K562 (cell line): ENCODE data around the gene BCKDHB. TPM values are rescaled to one million over a fixed set of nuclear protein-coding genes. Genes with fewer than 3 reads are reported as not detected.

Experiments used
- ATAC-seq: fragments of 200-7000 bp; cut with Tn5 transposase; 3 replicates; pipeline ENCODE4 v1.9.1; 2020; ENCODE audit warnings: moderate library complexity
- BruUV-seq: library from RNA; stranded (reverse); fragments of 400-500 nt; replicated peaks from 2 replicates; lab custom pipeline; 2021; lab: Mats Ljungman, UMichigan
- CTCF ChIA-PET: fragments of 300-600 bp; formaldehyde crosslinking; extraction: SDS; loops from one replicate; lab custom pipeline; 2021; ENCODE audit warnings: low intra/inter-chr PET ratio; lab: Yijun Ruan, JAX
- POLR2A ChIA-PET: fragments of 300-600, 350-650 bp; sonication (Branson Sonifier 250); formaldehyde crosslinking; extraction: SDS; loops from one replicate; lab custom pipeline; 2021; ENCODE audit warnings: antibody characterized with exemption, inconsistent platforms; lab: Yijun Ruan, JAX
- DNase-seq, 4 experiments: peaks; one replicate each; pipeline versions ENCODE4 v3.0.0 to v3.0.0-alpha.2; 2011 to 2018; ENCODE audit warnings: low spot score in 3 of 4, mixed read lengths in 3 of 4; ENCODE audit errors: extremely low read depth in 1 of 4
- FAIRE-seq: peaks from 2 replicates; lab custom pipeline; 2011; peaks lifted over from hg19 to GRCh38; lab: Jason Lieb, UNC
- H2AFZ ChIP-seq: 2 replicates; pipeline ENCODE4 v1.6.0; 2011; ENCODE audit warnings: low read depth, low read length, control low read depth, inconsistent platforms
- H3K27ac ChIP-seq: fragments of 200-600 bp; 3 replicates; pipeline ENCODE4 v1.8.0; 2011; ENCODE audit warnings: low read depth, mild to moderate bottlenecking, control low read depth, inconsistent platforms, low read length, moderate library complexity, mixed read lengths; ENCODE audit errors: extremely low read depth
- H3K27me3 ChIP-seq, 2 experiments: fragments of 300-600 bp in 1 of 2; 2 replicates in 1 of 2; 3 replicates in 1 of 2; pipeline versions ENCODE4 v1.6.0 to v1.8.0; 2011; ENCODE audit warnings: inconsistent platforms in 2 of 2, low read length in 2 of 2, mild to moderate bottlenecking in 1 of 2, mixed read lengths in 1 of 2, moderate library complexity in 1 of 2; ENCODE audit not compliant: control insufficient read depth in 2 of 2, insufficient read depth in 2 of 2
- H3K36me3 ChIP-seq: fragments of 300-600 bp; 3 replicates; pipeline ENCODE4 v1.8.0; 2011; ENCODE audit warnings: mild to moderate bottlenecking, low read length, inconsistent platforms; ENCODE audit not compliant: control insufficient read depth, insufficient read depth
- H3K4me1 ChIP-seq, 2 experiments: fragments of 200-600 bp in 1 of 2; replicated peaks in 1 of 2; 2 replicates in 1 of 2; 3 replicates in 1 of 2; pipeline versions ENCODE4 v1.5.1 to v1.8.0; 2011; ENCODE audit warnings: inconsistent platforms in 2 of 2, low read length in 2 of 2, mild to moderate bottlenecking in 1 of 2, mixed read lengths in 1 of 2, moderate library complexity in 1 of 2; ENCODE audit not compliant: control insufficient read depth in 2 of 2, insufficient read depth in 2 of 2
- H3K4me2 ChIP-seq: 2 replicates; pipeline ENCODE4 v1.6.1; 2011; ENCODE audit warnings: low read length, control low read depth, inconsistent platforms, mixed read lengths; ENCODE audit not compliant: insufficient read depth
- H3K4me3 ChIP-seq: fragments of 200-600 bp; sonication (generic), shearing (Covaris generic); 2 replicates; pipeline ENCODE4 v1.5.1; 2016; ENCODE audit warnings: control low read depth, inconsistent platforms
- H3K79me2 ChIP-seq: fragments of 200-600 bp; 3 replicates; pipeline ENCODE4 v1.8.0; 2011; ENCODE audit warnings: low read length, inconsistent platforms; ENCODE audit not compliant: control insufficient read depth, insufficient read depth
- H3K9ac ChIP-seq, 2 experiments: 2 replicates each; pipeline versions ENCODE4 v1.6.0 to v1.6.1; 2011; ENCODE audit warnings: low read depth in 2 of 2, low read length in 2 of 2, control low read depth in 1 of 2, inconsistent platforms in 1 of 2, mild to moderate bottlenecking in 1 of 2, mixed read lengths in 1 of 2; ENCODE audit not compliant: insufficient read depth in 1 of 2
- H3K9me1 ChIP-seq: one replicate; pipeline ENCODE4 v1.6.0; 2011; ENCODE audit warnings: inconsistent platforms, mild to moderate bottlenecking, low read length, moderate library complexity; ENCODE audit not compliant: control insufficient read depth, insufficient read depth
- H3K9me3 ChIP-seq: replicated peaks from 2 replicates; pipeline ENCODE4 v1.5.1; 2011; ENCODE audit warnings: low read depth, low read length, inconsistent platforms; ENCODE audit not compliant: control insufficient read depth, insufficient read depth
- H4K20me1 ChIP-seq: replicated peaks from 2 replicates; pipeline ENCODE4 v1.6.1; 2011; ENCODE audit warnings: low read length, inconsistent platforms, mixed read lengths; ENCODE audit not compliant: control insufficient read depth, insufficient read depth
- JUND ChIP-seq, 2 experiments: IDR thresholded peaks; 2 replicates in 1 of 2; 3 replicates in 1 of 2; pipeline ENCODE4 v1.6.1; 2011; ENCODE audit warnings: borderline replicate concordance in 2 of 2, low read depth in 2 of 2, low read length in 2 of 2, improper control_type of control experiment in 1 of 2, missing biosample characterization in 1 of 2, missing genetic modification characterization in 1 of 2, missing genetic modification reagents in 1 of 2
- RHOXF2B ChIP-seq: fragments of 250-450 bp; sonication (Bioruptor Pico); conservative IDR thresholded peaks from 2 replicates; pipeline ENCODE4 v1.5.1; 2021
- SMARCE1 ChIP-seq: fragments of 450-650 bp; IDR thresholded peaks from 2 replicates; pipeline ENCODE4 v1.7.1; 2016; ENCODE audit warnings: mild to moderate bottlenecking
- ZFP1 ChIP-seq: fragments of 450-650 bp; formaldehyde crosslinking; IDR thresholded peaks from 2 replicates; pipeline ENCODE4 v1.4.0; 2020; ENCODE audit warnings: mild to moderate bottlenecking, mixed read lengths
- WGBS: fragments of 100-300 bp; shearing (Covaris generic); methylation state at CpG from one replicate; pipeline ENCODE4 v1.1.6; 2016; ENCODE audit warnings: low coverage, mixed read lengths; ENCODE audit not compliant: insufficient coverage; ENCODE audit errors: missing lambda C conversion rate; 5-methylcytosine and 5-hydroxymethylcytosine counted together
- in situ Hi-C: fragments of 300-500 bp; cut with MboI; formaldehyde crosslinking; loops from 4 replicates; pipeline ENCODE4 v1.15.0; 2018; ENCODE audit warnings: inconsistent platforms, mixed read lengths
- intact Hi-C: fragments of 100-400 bp; cut with micrococcal nuclease; formaldehyde crosslinking; loops from 2 replicates; pipeline ENCODE4 v1.14.2; 2022
- polyA plus RNA-seq, 8 experiments: library from polyadenylated mRNA; depleted of rRNA in 4 of 8; stranded (reverse) in 5 of 8; unstranded in 3 of 8; fragments of >200 nt; fragmentation: Nextera tagmentation in 2 of 8; fragmentation: Illumina TruSeq in 1 of 8; extraction: Ambion mirVana in 2 of 8; extraction: Trizol in 1 of 8; gene quantifications; 2 replicates each; pipeline versions ENCODE4 v1.2.1 to v1.2.3, GENCODE V29; 2011 to 2014; ENCODE audit warnings: inconsistent platforms in 1 of 8, missing spikeins in 1 of 8
- total RNA-seq, 7 experiments: library from RNA; depleted of rRNA in 6 of 7; stranded (reverse); fragments of >200 nt in 6 of 7; fragmentation: Illumina TruSeq in 2 of 7; extraction: Trizol in 2 of 7; gene quantifications; 2 replicates each; pipeline versions ENCODE4 v1.2.1 to v1.2.3, GENCODE V29; 2011 to 2021; ENCODE audit warnings: low replicate concordance in 1 of 7
- TF ChIP-seq, protein P1 (sequence below), 2 experiments: fragments of 150-350 bp in 1 of 2; IDR thresholded peaks; 2 replicates each; pipeline ENCODE4 v1.6.1; 2012 to 2016; ENCODE audit warnings: low read depth in 2 of 2, low read length in 2 of 2, mild to moderate bottlenecking in 1 of 2, moderate library complexity in 1 of 2

The BCKDHB gene
- total and polyA plus RNA-seq, 9 of the 15 experiments (the other 6 are each of a cell fraction or from before 2014, with no cell fraction given) = 4.1 to 23.7 (median 7.5) TPM

DNA sequence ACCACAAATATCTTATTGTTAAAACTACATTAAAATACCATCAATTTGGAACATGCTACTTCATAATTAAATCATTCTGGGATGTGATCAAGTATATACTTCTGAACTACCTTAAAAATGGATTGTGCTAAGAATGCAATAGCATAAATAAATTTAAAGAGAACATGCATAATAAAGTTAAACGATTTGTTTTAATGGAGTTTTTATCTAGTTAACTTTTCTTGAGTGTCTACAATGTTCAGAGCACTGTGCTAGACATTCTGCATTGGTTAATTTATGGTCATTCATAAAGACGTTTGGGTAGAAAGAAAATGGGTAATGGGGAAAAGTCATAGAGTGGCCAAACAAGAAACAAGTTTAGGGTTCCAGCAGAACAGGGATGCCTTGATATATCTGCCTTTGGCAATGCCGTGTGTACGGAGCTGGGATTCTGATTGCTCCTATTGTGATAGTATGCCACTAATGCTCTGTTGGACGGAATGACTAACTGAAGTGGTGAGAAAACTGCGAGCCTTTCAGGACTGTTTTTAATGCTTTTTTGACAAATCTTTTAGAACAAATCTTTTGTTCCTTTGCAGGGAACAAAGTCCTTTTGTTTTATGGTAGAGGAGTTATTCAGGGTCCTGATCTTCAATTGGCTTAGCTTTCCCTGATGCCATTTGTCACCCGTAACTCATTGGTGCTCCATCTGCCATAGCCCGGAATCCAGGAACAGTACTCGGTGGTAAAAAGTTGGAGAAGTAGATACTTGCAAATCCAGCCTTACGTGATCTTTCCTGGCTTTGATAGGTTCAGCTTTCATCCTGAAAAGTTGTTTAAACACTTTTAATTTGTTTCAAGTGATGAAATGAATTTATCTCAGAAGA, 162.6 kb downstream of the BCKDHB start:
- H3K79me2 ChIP-seq = no peaks in the 10 kb centered on the region
- H3K9ac ChIP-seq = no peak overlapping the region
- DNase-seq (no peak), ATAC-seq (no peak), FAIRE-seq (no peak)
- H2AFZ ChIP-seq = no peak overlapping the region
- no peak overlapping the region for H3K4me2 ChIP-seq
- intact Hi-C loops (no loop called here), in situ Hi-C loops (no loop called here)
- CTCF ChIA-PET = no interaction called here
- BruUV-seq = no TSS peak
- H3K9me3 ChIP-seq = no peaks in the 10 kb centered on the region
- H3K36me3 ChIP-seq = no peaks in the 10 kb centered on the region
- H3K27ac ChIP-seq = no peak overlapping the region
- 37% methylated on average over 10 of the region's 10 CpGs for WGBS
- no peaks in the 10 kb centered on the region for H3K27me3 ChIP-seq
- POLR2A ChIA-PET = interaction anchor here (1.2 kb wide), 1 partner anchor 34 kb away, joined by 4 read pairs; no protein-coding TSS in a partner anchor
- H3K4me1 ChIP-seq = no peaks in the 10 kb centered on the region
- H3K4me3 ChIP-seq = no peak overlapping the region
- no peaks in the 10 kb centered on the region for H4K20me1 ChIP-seq
- TF ChIP-seq ZFP1 (CRISPR knock-in tag) (no peak), SMARCE1 (no peak), RHOXF2B (no peak), JUND (IDR thresholded peaks at IDR 0.05; ENCODE audit: borderline replicate concordance, low read depth, low read length) (no peak), JUND (tag; IDR thresholded peaks at IDR 0.05; ENCODE audit: borderline replicate concordance, low read depth, low read length) (no peak)
- TF ChIP-seq, protein P1, sequence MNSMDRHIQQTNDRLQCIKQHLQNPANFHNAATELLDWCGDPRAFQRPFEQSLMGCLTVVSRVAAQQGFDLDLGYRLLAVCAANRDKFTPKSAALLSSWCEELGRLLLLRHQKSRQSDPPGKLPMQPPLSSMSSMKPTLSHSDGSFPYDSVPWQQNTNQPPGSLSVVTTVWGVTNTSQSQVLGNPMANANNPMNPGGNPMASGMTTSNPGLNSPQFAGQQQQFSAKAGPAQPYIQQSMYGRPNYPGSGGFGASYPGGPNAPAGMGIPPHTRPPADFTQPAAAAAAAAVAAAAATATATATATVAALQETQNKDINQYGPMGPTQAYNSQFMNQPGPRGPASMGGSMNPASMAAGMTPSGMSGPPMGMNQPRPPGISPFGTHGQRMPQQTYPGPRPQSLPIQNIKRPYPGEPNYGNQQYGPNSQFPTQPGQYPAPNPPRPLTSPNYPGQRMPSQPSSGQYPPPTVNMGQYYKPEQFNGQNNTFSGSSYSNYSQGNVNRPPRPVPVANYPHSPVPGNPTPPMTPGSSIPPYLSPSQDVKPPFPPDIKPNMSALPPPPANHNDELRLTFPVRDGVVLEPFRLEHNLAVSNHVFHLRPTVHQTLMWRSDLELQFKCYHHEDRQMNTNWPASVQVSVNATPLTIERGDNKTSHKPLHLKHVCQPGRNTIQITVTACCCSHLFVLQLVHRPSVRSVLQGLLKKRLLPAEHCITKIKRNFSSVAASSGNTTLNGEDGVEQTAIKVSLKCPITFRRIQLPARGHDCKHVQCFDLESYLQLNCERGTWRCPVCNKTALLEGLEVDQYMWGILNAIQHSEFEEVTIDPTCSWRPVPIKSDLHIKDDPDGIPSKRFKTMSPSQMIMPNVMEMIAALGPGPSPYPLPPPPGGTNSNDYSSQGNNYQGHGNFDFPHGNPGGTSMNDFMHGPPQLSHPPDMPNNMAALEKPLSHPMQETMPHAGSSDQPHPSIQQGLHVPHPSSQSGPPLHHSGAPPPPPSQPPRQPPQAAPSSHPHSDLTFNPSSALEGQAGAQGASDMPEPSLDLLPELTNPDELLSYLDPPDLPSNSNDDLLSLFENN (IDR thresholded peaks at IDR 0.05; ENCODE audit: low read depth in 2 of 2, low read length in 2 of 2) = no peak
- H3K9me1 ChIP-seq = no peaks in the 10 kb centered on the region
